GM12874 (cell line): ENCODE measurements around the gene ADGRL3.

Experiments used
- TF ChIP-seq, protein P1 (sequence below): IDR thresholded peaks from 2 replicates; pipeline ENCODE4 v1.5.1; 2011; ENCODE audit warnings: low read depth, mild to moderate bottlenecking, control low read depth, low read length, moderate library complexity; ENCODE audit not compliant: insufficient read depth

ADGRL3 gene

DNA sequence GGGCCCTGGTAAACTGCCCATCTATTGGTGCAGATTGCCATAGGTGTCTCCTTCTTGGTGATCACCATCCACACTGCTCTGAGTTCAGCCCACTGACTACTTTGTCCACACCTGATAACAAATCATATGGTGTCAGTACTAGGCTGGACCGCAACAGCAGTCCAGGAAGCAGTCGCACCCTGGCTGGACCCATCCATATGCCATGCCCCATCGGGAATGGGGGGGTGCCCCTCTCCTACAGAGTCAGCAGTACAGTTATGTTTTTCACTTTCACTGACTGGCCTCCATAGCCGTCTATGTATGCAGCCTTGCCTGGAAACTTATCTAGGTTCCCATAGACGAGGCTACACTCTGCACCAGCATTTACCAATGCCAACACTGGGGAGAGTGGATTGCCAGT, 226.1 kb downstream of the ADGRL3 start:
- TF ChIP-seq, protein P1, sequence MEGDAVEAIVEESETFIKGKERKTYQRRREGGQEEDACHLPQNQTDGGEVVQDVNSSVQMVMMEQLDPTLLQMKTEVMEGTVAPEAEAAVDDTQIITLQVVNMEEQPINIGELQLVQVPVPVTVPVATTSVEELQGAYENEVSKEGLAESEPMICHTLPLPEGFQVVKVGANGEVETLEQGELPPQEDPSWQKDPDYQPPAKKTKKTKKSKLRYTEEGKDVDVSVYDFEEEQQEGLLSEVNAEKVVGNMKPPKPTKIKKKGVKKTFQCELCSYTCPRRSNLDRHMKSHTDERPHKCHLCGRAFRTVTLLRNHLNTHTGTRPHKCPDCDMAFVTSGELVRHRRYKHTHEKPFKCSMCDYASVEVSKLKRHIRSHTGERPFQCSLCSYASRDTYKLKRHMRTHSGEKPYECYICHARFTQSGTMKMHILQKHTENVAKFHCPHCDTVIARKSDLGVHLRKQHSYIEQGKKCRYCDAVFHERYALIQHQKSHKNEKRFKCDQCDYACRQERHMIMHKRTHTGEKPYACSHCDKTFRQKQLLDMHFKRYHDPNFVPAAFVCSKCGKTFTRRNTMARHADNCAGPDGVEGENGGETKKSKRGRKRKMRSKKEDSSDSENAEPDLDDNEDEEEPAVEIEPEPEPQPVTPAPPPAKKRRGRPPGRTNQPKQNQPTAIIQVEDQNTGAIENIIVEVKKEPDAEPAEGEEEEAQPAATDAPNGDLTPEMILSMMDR, result no peak

- TF ChIP-seq, protein P1, result no peak
Observed at GRCh38 chr4:61427099-61427817, 227.1 kb downstream of the ADGRL3 start.

DNA sequence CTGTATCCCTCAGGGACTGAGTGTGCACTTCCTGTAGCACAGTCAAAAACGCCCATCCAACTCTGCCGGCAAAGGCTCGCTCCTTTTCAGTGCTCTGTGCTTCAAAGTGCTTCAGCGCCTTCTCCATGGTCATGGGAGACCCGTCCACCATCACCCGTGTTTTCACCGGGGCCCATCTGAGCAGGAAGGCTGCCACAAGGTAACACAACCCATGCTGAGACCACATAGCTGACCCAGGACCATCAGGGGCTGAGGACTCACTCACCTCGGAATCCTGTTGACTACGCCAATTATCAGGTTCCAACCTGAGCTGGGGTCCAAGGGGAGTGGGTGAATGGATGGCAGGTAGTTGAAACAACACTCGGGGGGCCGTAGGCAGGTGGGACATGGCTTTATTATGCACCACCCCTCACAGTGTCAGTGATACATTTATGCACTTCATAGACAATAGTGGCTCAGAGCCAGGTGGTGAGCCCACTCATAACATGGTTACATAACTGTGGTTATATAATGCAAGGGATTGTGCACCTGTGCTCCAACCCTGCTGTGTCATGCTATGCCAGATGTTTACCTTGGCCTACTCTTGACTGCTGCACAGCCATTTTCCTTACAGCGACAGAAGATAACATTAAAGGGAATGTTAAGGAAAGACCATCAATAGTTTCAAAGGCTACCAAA, 227.8 kb downstream of the ADGRL3 start:
- TF ChIP-seq, protein P1, result no peak

DNA sequence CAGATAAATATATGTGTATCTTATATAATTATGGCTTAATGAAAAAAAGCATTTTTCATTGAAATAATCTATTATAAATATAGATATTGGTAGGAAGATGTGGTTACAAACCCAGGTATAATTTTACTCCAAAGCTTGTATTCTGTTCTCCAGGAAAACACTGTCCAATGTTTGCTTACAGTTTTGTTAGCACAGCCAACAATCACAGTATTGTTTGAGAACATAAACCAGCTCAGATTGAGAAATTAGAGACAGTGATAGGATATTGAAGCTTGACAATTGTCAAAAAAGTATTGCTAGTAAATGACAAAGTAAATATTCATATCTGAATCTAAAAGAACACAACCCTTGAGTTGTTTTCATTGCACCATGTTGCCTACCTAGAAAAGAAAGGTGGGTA, 228.8 kb downstream of the ADGRL3 start:
- TF ChIP-seq, protein P1, result no peak

DNA sequence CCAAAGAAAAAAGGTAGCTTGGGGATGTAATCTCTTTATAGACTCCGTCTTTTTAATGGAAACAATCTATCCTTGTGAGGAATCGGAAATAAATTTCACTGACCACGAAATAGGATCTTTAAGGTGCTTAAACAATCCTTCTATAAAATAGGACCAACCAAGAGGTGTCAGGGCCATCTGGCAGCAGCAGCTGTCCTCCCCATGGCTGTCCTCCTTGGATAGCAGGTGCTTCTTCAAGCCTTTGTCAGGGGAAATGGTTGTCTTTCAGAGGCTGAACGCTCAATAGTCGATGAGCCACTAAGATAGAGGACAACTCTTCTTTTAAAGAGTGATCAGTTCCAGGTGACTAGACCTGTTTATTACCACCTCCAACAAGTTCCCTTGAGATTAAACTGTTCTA, 231.0 kb downstream of the ADGRL3 start:
- TF ChIP-seq, protein P1, result no peak

- TF ChIP-seq, protein P1, result no peak
Observed at GRCh38 chr4:61437923-61438322, 237.8 kb downstream of the ADGRL3 start.

GRCh38 chr4:61440321-61440720, 240.2 kb downstream of the ADGRL3 start:
- TF ChIP-seq, protein P1, result no peak
